ENCODE results near the gene INTS3.
A peak's percentile ranks its signal among the peaks of the same experiment; 100 is the strongest.

The INTS3 gene

GRCh38 chr1:153746174-153746573 is 18.3 kb downstream of the INTS3 start:
- in situ Hi-C loops (cut with MboI; ENCODE audit: low sequenced_read_pairs, unreplicated experiment): loop anchor here (10.0 kb wide), 1 partner anchor 71 kb away; the partner anchor contains the start of genes ILF2 and NPR1
- DNase-seq (ENCODE audit: low spot score): no peak
- TF ChIP-seq CTCF (IDR thresholded peaks at IDR 0.05; ENCODE audit: borderline replicate concordance, control extremely low read depth, extremely low read depth, insufficient read depth, missing control alignments): no peak

GRCh38 chr1:153748903-153749302 is 21.1 kb downstream of the INTS3 start:
- in situ Hi-C loops (cut with MboI; ENCODE audit: low sequenced_read_pairs, unreplicated experiment): loop anchor here (10.0 kb wide), 1 partner anchor 74 kb away; the partner anchor contains the start of genes ILF2 and NPR1
- no peak for TF ChIP-seq CTCF (IDR thresholded peaks at IDR 0.05; ENCODE audit: borderline replicate concordance, control extremely low read depth, extremely low read depth, insufficient read depth, missing control alignments)

DNA sequence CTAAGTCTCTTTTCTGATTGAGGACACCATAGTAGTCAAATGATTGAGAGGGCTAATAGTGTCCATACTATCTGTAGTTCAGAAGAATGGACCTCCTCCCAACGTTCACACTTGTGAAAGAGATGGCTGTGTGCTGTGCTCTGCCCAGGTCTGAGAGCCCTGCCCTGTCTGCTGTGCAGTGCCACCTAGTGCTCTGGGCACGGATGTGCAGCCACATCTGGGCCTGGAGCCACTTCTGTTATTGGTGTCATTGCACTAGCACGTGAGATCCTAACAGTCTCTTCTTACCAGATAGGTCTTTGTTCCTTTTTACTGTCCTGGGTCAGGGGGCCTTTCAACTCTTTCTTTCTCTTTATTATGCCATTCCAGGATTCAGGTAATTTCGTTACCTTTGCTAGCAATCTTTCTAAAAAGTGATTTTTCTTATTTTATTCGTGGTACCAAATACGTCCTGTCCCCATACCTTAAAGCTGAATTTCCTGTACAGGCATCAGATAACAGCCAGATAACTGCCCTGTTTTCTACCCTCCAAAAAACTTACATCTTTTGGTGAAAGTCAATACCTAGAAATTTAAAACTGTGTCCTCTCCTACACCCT is 21.7 kb downstream of the INTS3 start:
- in situ Hi-C loops (cut with MboI; ENCODE audit: low sequenced_read_pairs, unreplicated experiment): loop anchor here (10.0 kb wide), 1 partner anchor 75 kb away; the partner anchor contains the start of genes ILF2 and NPR1
- peak; percentile 85 for DNase-seq (ENCODE audit: low spot score)
- TF ChIP-seq CTCF (IDR thresholded peaks at IDR 0.05; ENCODE audit: borderline replicate concordance, control extremely low read depth, extremely low read depth, insufficient read depth, missing control alignments): peak; percentile 90

More at GRCh38 chr1:153748903-153749302, 21.1 kb downstream of the INTS3 start:
- DNase-seq (ENCODE audit: low spot score): no peak

- no peak for DNase-seq (ENCODE audit: low spot score)
- TF ChIP-seq CTCF (IDR thresholded peaks at IDR 0.05; ENCODE audit: borderline replicate concordance, control extremely low read depth, extremely low read depth, insufficient read depth, missing control alignments): no peak
- in situ Hi-C loops (cut with MboI; ENCODE audit: low sequenced_read_pairs, unreplicated experiment): no loop called here
Measured at GRCh38 chr1:153750026-153750995, 22.5 kb downstream of the INTS3 start.

DNA sequence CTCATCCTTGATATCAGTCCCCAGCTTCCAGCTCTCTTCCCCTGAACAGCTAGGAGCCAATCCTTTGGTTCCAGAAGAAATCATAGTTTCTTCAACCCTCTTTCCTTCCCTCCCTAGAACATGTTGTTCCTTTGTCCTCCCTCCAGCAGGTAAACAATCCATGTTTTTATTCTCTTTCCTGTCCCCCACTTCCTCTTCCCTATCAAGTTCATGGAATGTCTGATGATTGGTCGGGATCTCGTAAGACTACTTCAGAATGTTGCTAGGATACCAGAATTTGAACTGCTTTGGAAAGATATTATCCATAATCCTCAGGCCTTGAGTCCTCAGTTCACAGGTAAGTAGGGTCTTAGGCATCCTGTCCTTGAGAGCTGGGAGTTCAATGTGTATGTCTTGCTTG is 24.2 kb downstream of the INTS3 start:
- no peak for TF ChIP-seq CTCF (IDR thresholded peaks at IDR 0.05; ENCODE audit: borderline replicate concordance, control extremely low read depth, extremely low read depth, insufficient read depth, missing control alignments)
- in situ Hi-C loops (cut with MboI; ENCODE audit: low sequenced_read_pairs, unreplicated experiment): no loop called here
- DNase-seq (ENCODE audit: low spot score): no peak

GRCh38 chr1:153752571-153753195 is 24.8 kb downstream of the INTS3 start:
- no peak for DNase-seq (ENCODE audit: low spot score)
- in situ Hi-C loops (cut with MboI; ENCODE audit: low sequenced_read_pairs, unreplicated experiment): no loop called here
- no peak for TF ChIP-seq CTCF (IDR thresholded peaks at IDR 0.05; ENCODE audit: borderline replicate concordance, control extremely low read depth, extremely low read depth, insufficient read depth, missing control alignments)

Data from GM13976 (cell line).